Measurements from ENCODE around the gene CLIP2.

CLIP2 gene

GRCh38 chr7:74297516-74298233 is 8.5 kb downstream of the CLIP2 start:
- H3K4me3 ChIP-seq (ENCODE audit: low read depth, low read length) = no peak overlapping the region
- TF ChIP-seq CTCF (IDR thresholded peaks at IDR 0.05; ENCODE audit: low read depth, low read length, missing control alignments) = no peak
- no peak for DNase-seq (ENCODE audit: low read depth)

- no peak for TF ChIP-seq CTCF (IDR thresholded peaks at IDR 0.05; ENCODE audit: low read depth, low read length, missing control alignments)
- DNase-seq (ENCODE audit: low read depth) = no peak
- H3K4me3 ChIP-seq (ENCODE audit: low read depth, low read length) = no peak overlapping the region
These were observed 10.2 kb downstream of the CLIP2 start for GRCh38 chr7:74299401-74299800.

- TF ChIP-seq CTCF (IDR thresholded peaks at IDR 0.05; ENCODE audit: low read depth, low read length, missing control alignments) = no peak
- H3K4me3 ChIP-seq (ENCODE audit: low read depth, low read length) = no peak overlapping the region
- no peak for DNase-seq (ENCODE audit: low read depth)
These were observed 11.7 kb downstream of the CLIP2 start for GRCh38 chr7:74300926-74301325.

- no peak for TF ChIP-seq CTCF (IDR thresholded peaks at IDR 0.05; ENCODE audit: low read depth, low read length, missing control alignments)
- DNase-seq (ENCODE audit: low read depth) = no peak
- H3K4me3 ChIP-seq (ENCODE audit: low read depth, low read length) = no peak overlapping the region
These were observed 13.6 kb downstream of the CLIP2 start for GRCh38 chr7:74302745-74303221.

- TF ChIP-seq CTCF (IDR thresholded peaks at IDR 0.05; ENCODE audit: low read depth, low read length, missing control alignments) = no peak
- H3K4me3 ChIP-seq (ENCODE audit: low read depth, low read length) = no peak overlapping the region
- no peak for DNase-seq (ENCODE audit: low read depth)
These were observed 15.3 kb downstream of the CLIP2 start for GRCh38 chr7:74304550-74304949.

- H3K4me3 ChIP-seq (ENCODE audit: low read depth, low read length) = no peak overlapping the region
- DNase-seq (ENCODE audit: low read depth) = no peak
- no peak for TF ChIP-seq CTCF (IDR thresholded peaks at IDR 0.05; ENCODE audit: low read depth, low read length, missing control alignments)
These were observed 17.0 kb downstream of the CLIP2 start for GRCh38 chr7:74306004-74306729.
